ENCODE results near the gene SPDYE8.
"Not testable (repeated sequence)": the region's sequence is repeated elsewhere in the genome, so short reads cannot be mapped to it uniquely, and the experiment has no call there.

The SPDYE8 gene

DNA sequence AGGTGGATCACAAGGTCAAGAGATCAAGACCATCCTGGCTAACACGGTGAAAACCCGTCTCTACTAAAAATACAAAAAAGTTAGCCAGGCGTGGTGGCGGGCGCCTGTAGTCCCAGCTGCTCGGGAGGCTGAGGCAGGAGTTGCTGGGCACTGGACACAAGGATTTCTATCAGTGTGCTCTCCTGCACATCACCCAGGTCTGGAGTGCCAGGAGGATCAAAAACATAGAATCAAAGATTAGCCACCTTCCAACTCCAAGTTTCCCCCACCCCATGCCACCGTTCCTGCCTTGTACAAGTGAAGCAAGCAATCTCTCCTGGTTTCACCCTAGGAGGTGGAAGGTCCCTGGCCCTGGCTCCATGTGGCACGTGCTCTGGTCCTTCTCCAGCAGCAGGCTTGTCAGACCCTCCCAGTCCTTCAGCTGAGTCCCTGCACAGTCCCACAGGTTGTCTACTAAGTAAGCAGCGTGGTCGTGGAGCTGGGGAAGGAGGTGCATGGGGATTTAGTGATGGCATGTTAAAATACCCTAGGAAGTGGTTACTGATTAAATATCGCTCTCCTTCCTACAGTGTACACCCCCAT is 31.6 kb downstream of the SPDYE8 start:
- H3K36me3 ChIP-seq (ENCODE audit: control insufficient read depth, insufficient read depth, low read length); H2AK5ac ChIP-seq (ENCODE audit: low read length); DNase-seq; H4K8ac ChIP-seq (ENCODE audit: low read depth, low read length); H3K4me3 ChIP-seq (ENCODE audit: low read length); H3K4me1 ChIP-seq (ENCODE audit: control insufficient read depth, low read depth, low read length); H3K56ac ChIP-seq (ENCODE audit: low read length); H2BK120ac ChIP-seq (ENCODE audit: low read depth, low read length); H3K79me2 ChIP-seq (ENCODE audit: control insufficient read depth, insufficient read depth, low read length); H4K5ac ChIP-seq (ENCODE audit: low read length); H2BK5ac ChIP-seq (ENCODE audit: low read length); H3K9ac ChIP-seq (ENCODE audit: low read length); H3K4ac ChIP-seq (ENCODE audit: low read depth, low read length); H3K4me2 ChIP-seq (ENCODE audit: low read length); H3K23ac ChIP-seq (ENCODE audit: low read length); H3K18ac ChIP-seq (ENCODE audit: low read length); H3K79me1 ChIP-seq (ENCODE audit: low read length); H2BK15ac ChIP-seq (replicated peaks; ENCODE audit: low read depth); H3K27ac ChIP-seq (ENCODE audit: low read depth, low read length); H3K27me3 ChIP-seq (ENCODE audit: insufficient read depth, low read length, poor library complexity): not testable (repeated sequence)
- WGBS (ENCODE audit: extremely low coverage, insufficient coverage, low lambda C conversion rate), result no CpG with 5 or more reads among the region's 11 CpGs

DNA sequence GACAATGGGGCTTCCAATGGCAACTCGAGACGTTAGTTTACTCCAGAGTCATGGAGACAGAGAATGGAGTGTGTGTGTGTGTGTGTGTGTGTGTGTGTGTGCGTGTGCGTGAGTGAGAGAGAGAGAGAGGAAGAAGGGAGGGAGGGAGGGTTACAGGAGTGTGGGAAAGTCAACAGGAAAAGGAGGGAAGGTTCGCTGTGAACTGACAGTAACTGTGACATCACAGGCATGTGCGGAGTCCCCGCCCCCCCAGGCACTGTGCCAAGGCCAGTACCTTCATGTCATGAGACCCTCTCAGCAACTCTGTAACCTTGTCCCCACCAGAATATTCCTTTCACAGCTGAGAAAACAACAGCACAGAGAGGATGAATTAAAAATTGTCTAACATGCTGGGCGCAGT is 32.1 kb downstream of the SPDYE8 start:
- H2BK5ac ChIP-seq (ENCODE audit: low read length); H3K36me3 ChIP-seq (ENCODE audit: control insufficient read depth, insufficient read depth, low read length); H4K8ac ChIP-seq (ENCODE audit: low read depth, low read length); H3K4me2 ChIP-seq (ENCODE audit: low read length); DNase-seq; H3K4ac ChIP-seq (ENCODE audit: low read depth, low read length); H3K23ac ChIP-seq (ENCODE audit: low read length); H3K79me1 ChIP-seq (ENCODE audit: low read length); H3K9ac ChIP-seq (ENCODE audit: low read length); H2BK15ac ChIP-seq (replicated peaks; ENCODE audit: low read depth); H3K4me1 ChIP-seq (ENCODE audit: control insufficient read depth, low read depth, low read length); H4K5ac ChIP-seq (ENCODE audit: low read length); H3K27me3 ChIP-seq (ENCODE audit: insufficient read depth, low read length, poor library complexity); H3K27ac ChIP-seq (ENCODE audit: low read depth, low read length); H3K4me3 ChIP-seq (ENCODE audit: low read length); H2AK5ac ChIP-seq (ENCODE audit: low read length); H3K56ac ChIP-seq (ENCODE audit: low read length); H2BK120ac ChIP-seq (ENCODE audit: low read depth, low read length); H3K18ac ChIP-seq (ENCODE audit: low read length); H3K79me2 ChIP-seq (ENCODE audit: control insufficient read depth, insufficient read depth, low read length): not testable (repeated sequence)
- no CpG with 5 or more reads among the region's 8 CpGs for WGBS (ENCODE audit: extremely low coverage, insufficient coverage, low lambda C conversion rate)

DNA sequence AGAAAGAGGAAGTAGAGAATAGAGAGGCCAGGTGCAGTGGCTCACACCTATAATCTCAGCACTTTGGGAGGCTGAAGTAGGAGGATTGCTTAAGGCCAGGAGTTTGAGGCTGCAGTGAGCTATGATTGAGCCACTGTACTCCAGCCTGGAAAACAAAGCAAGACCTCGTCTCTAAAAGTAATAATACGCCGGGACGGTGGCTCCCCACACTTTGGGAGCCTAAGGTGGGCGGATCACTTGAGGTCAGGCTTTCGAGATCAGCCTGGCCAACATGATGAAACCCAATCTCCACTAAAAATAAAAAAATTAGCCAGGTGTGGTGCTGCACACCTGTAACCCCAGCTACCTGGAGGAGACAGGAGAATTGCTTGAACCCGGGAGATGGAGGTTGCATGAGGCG is 34.1 kb downstream of the SPDYE8 start:
- no CpG with 5 or more reads among the region's 8 CpGs for WGBS (ENCODE audit: extremely low coverage, insufficient coverage, low lambda C conversion rate)
- not testable (repeated sequence) for H3K4me1 ChIP-seq (ENCODE audit: control insufficient read depth, low read depth, low read length)

DNA sequence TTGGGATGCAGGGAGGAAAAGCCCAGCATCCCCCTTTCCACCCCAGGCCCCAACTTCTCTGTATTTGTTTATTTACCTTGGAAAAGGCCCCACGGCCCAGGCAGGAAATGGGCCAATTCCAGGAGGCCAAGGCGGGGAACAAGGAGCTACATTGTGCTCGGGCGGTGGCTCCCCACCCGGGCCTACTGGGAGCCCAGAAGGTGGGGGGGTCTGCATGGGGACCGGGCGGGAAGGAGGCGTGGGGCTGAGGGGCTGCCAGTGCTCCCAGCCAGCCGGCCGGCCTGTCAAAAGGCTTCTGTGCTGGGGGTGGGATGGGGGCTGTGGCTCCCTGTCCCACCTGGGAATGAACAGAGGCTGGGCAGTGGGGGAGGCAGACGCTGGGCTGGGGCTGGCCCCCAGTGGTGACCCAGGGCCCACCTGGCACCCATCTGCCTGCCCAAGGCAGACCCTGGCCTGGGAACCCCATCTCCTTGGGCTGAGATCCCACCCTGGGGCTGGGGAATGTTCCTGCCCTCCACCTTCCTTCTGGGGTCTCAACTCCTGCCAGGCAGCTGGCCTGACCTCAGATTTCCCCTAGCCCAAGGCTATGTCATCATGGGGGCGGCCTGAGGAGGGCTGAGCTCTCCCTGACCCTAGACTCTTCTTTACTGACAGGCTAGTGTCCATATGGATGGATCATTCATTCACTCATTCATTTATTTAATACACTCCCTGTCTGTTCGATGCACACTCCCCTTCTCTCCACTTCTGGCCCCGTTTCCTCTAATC is 39.2 kb downstream of the SPDYE8 start:
- not testable (repeated sequence) for H2BK120ac ChIP-seq (ENCODE audit: low read depth, low read length); H4K5ac ChIP-seq (ENCODE audit: low read length); H3K79me2 ChIP-seq (ENCODE audit: control insufficient read depth, insufficient read depth, low read length); H3K4me2 ChIP-seq (ENCODE audit: low read length); H3K79me1 ChIP-seq (ENCODE audit: low read length); H2AK5ac ChIP-seq (ENCODE audit: low read length); H3K4ac ChIP-seq (ENCODE audit: low read depth, low read length); H3K23ac ChIP-seq (ENCODE audit: low read length); H3K9ac ChIP-seq (ENCODE audit: low read length); H3K27me3 ChIP-seq (ENCODE audit: insufficient read depth, low read length, poor library complexity); H3K4me1 ChIP-seq (ENCODE audit: control insufficient read depth, low read depth, low read length); H3K27ac ChIP-seq (ENCODE audit: low read depth, low read length); H3K36me3 ChIP-seq (ENCODE audit: control insufficient read depth, insufficient read depth, low read length); H3K56ac ChIP-seq (ENCODE audit: low read length); H2BK15ac ChIP-seq (replicated peaks; ENCODE audit: low read depth); H3K4me3 ChIP-seq (ENCODE audit: low read length); H3K18ac ChIP-seq (ENCODE audit: low read length); H4K8ac ChIP-seq (ENCODE audit: low read depth, low read length); DNase-seq; H2BK5ac ChIP-seq (ENCODE audit: low read length)
- no CpG with 5 or more reads among the region's 14 CpGs for WGBS (ENCODE audit: extremely low coverage, insufficient coverage, low lambda C conversion rate)

More for the DNA sequence above, 34.1 kb downstream of the SPDYE8 start:
- not testable (repeated sequence) for H3K4ac ChIP-seq (ENCODE audit: low read depth, low read length); H3K4me2 ChIP-seq (ENCODE audit: low read length); H3K23ac ChIP-seq (ENCODE audit: low read length); H3K36me3 ChIP-seq (ENCODE audit: control insufficient read depth, insufficient read depth, low read length); H3K18ac ChIP-seq (ENCODE audit: low read length); H3K56ac ChIP-seq (ENCODE audit: low read length); H2BK120ac ChIP-seq (ENCODE audit: low read depth, low read length); H3K79me1 ChIP-seq (ENCODE audit: low read length); H3K27ac ChIP-seq (ENCODE audit: low read depth, low read length); H4K5ac ChIP-seq (ENCODE audit: low read length); H3K27me3 ChIP-seq (ENCODE audit: insufficient read depth, low read length, poor library complexity); H3K4me3 ChIP-seq (ENCODE audit: low read length); DNase-seq; H3K9ac ChIP-seq (ENCODE audit: low read length); H2BK15ac ChIP-seq (replicated peaks; ENCODE audit: low read depth); H4K8ac ChIP-seq (ENCODE audit: low read depth, low read length); H2AK5ac ChIP-seq (ENCODE audit: low read length); H2BK5ac ChIP-seq (ENCODE audit: low read length); H3K79me2 ChIP-seq (ENCODE audit: control insufficient read depth, insufficient read depth, low read length)

DNA sequence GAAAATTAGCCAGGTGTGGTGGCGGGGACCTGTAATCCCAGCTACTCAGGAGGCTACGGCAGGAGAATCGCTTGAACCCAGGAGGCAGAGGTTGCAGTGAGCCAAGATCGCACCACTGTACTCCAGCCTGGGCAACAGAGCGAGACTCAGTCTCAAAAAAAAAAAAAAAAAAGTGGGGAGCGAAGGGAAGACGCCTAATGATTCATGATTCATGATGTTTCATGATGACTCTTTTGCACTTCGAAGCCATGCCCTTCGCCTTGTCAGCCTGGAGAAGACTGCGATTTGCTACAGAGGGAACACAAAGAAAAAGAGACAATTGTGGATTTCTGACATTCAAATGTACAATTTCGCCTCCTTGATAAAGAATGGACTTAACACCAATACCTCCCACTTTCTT is 47.5 kb downstream of the SPDYE8 start:
- not testable (repeated sequence) for H3K27ac ChIP-seq (ENCODE audit: low read depth, low read length); DNase-seq; H3K9ac ChIP-seq (ENCODE audit: low read length); H3K4me1 ChIP-seq (ENCODE audit: control insufficient read depth, low read depth, low read length); H2AK5ac ChIP-seq (ENCODE audit: low read length); H3K4ac ChIP-seq (ENCODE audit: low read depth, low read length); H3K79me2 ChIP-seq (ENCODE audit: control insufficient read depth, insufficient read depth, low read length); H3K27me3 ChIP-seq (ENCODE audit: insufficient read depth, low read length, poor library complexity); H3K4me3 ChIP-seq (ENCODE audit: low read length); H2BK120ac ChIP-seq (ENCODE audit: low read depth, low read length); H2BK5ac ChIP-seq (ENCODE audit: low read length); H3K79me1 ChIP-seq (ENCODE audit: low read length); H3K36me3 ChIP-seq (ENCODE audit: control insufficient read depth, insufficient read depth, low read length); H4K5ac ChIP-seq (ENCODE audit: low read length); H3K23ac ChIP-seq (ENCODE audit: low read length); H3K18ac ChIP-seq (ENCODE audit: low read length); H3K56ac ChIP-seq (ENCODE audit: low read length); H2BK15ac ChIP-seq (replicated peaks; ENCODE audit: low read depth); H3K4me2 ChIP-seq (ENCODE audit: low read length); H4K8ac ChIP-seq (ENCODE audit: low read depth, low read length)
- no CpG with 5 or more reads among the region's 11 CpGs for WGBS (ENCODE audit: extremely low coverage, insufficient coverage, low lambda C conversion rate)

DNA sequence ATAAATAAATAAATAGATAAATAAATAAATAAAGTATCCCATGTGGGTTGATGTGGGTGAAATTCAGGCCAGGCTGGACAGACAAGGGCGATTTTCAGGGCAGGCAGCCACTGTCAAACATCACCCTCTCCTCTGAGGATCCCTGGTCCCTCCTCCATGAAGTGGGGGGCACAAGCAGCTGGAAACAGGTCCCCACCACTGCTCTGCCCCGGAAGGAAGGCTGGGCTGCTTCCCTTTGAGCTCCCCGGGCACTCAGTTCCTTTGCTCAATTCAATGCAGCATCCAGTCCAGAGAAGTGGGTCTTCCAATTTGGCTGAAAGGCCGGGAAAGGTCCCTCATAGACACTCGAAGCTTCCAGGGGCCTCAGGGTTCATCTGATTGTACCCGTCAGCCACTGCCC is 49.2 kb downstream of the SPDYE8 start:
- H3K18ac ChIP-seq (ENCODE audit: low read length); H4K8ac ChIP-seq (ENCODE audit: low read depth, low read length); H4K5ac ChIP-seq (ENCODE audit: low read length); H2BK120ac ChIP-seq (ENCODE audit: low read depth, low read length); H3K4me3 ChIP-seq (ENCODE audit: low read length); H3K4me2 ChIP-seq (ENCODE audit: low read length); H3K23ac ChIP-seq (ENCODE audit: low read length); H2BK5ac ChIP-seq (ENCODE audit: low read length); H2AK5ac ChIP-seq (ENCODE audit: low read length); H3K4ac ChIP-seq (ENCODE audit: low read depth, low read length); H3K27ac ChIP-seq (ENCODE audit: low read depth, low read length); H3K9ac ChIP-seq (ENCODE audit: low read length); H3K27me3 ChIP-seq (ENCODE audit: insufficient read depth, low read length, poor library complexity); DNase-seq; H3K4me1 ChIP-seq (ENCODE audit: control insufficient read depth, low read depth, low read length); H2BK15ac ChIP-seq (replicated peaks; ENCODE audit: low read depth); H3K79me2 ChIP-seq (ENCODE audit: control insufficient read depth, insufficient read depth, low read length); H3K56ac ChIP-seq (ENCODE audit: low read length); H3K36me3 ChIP-seq (ENCODE audit: control insufficient read depth, insufficient read depth, low read length); H3K79me1 ChIP-seq (ENCODE audit: low read length): not testable (repeated sequence)
- WGBS (ENCODE audit: extremely low coverage, insufficient coverage, low lambda C conversion rate), result no CpG with 5 or more reads among the region's 6 CpGs

Measured in mesendoderm (in vitro differentiated cells).